Endothelial cell of umbilical vein (primary cell): ENCODE results near the gene ERP29. TPM values are rescaled to one million over a fixed set of nuclear protein-coding genes. Genes with fewer than 3 reads are reported as not detected.

Experiments used
- BruUV-seq: library from RNA; stranded (reverse); fragments of 400-500 nt; replicated peaks from 2 replicates; lab custom pipeline; 2021; lab: Mats Ljungman, UMichigan
- CTCF ChIA-PET: fragments of 300-600, 350-600 bp; sonication (Branson Sonifier 250); formaldehyde crosslinking; loops from one replicate; lab custom pipeline; 2021; ENCODE audit warnings: antibody characterized with exemption, inconsistent platforms; lab: Charles Lee
- POLR2A ChIA-PET: fragments of 300-600, 350-600 bp; sonication (Branson Sonifier 250); formaldehyde crosslinking; loops from one replicate; lab custom pipeline; 2021; ENCODE audit warnings: antibody characterized with exemption, inconsistent platforms; lab: Charles Lee
- DNase-seq: peaks from one replicate; pipeline ENCODE4 v3.0.0-alpha.2; 2011; ENCODE audit warnings: low read depth, low spot score
- FAIRE-seq: peaks from 2 replicates; lab custom pipeline; 2011; peaks lifted over from hg19 to GRCh38; lab: Jason Lieb, UNC
- H2AFZ ChIP-seq: 2 replicates; pipeline ENCODE4 v1.6.0; 2012; ENCODE audit warnings: low read depth, low read length, control low read depth, inconsistent platforms
- H3K27ac ChIP-seq: 2 replicates; pipeline ENCODE4 v1.5.1; 2011; ENCODE audit warnings: low read depth, mild to moderate bottlenecking, control low read depth, low read length, moderate library complexity; ENCODE audit not compliant: insufficient read depth
- H3K27me3 ChIP-seq, 2 experiments: 2 replicates each; pipeline versions ENCODE4 v1.6.0 to v1.6.1; 2011; ENCODE audit warnings: low read length in 2 of 2, mixed read lengths in 1 of 2; ENCODE audit not compliant: control insufficient read depth in 2 of 2, insufficient read depth in 2 of 2
- H3K36me3 ChIP-seq, 2 experiments: 2 replicates in 1 of 2; 3 replicates in 1 of 2; pipeline ENCODE4 v1.5.1; 2011; ENCODE audit warnings: low read length in 2 of 2, mild to moderate bottlenecking in 1 of 2, moderate library complexity in 1 of 2; ENCODE audit not compliant: control insufficient read depth in 2 of 2, insufficient read depth in 2 of 2; ENCODE audit errors: extremely low read depth in 1 of 2
- H3K4me1 ChIP-seq: 3 replicates; pipeline ENCODE4 v1.5.1; 2011; ENCODE audit warnings: mild to moderate bottlenecking, low read length; ENCODE audit not compliant: control insufficient read depth, insufficient read depth; ENCODE audit errors: extremely low read depth
- H3K4me2 ChIP-seq: 2 replicates; pipeline ENCODE4 v1.6.1; 2011; ENCODE audit warnings: low read length, control low read depth, mixed read lengths; ENCODE audit not compliant: insufficient read depth
- H3K4me3 ChIP-seq, 3 experiments: fragments of 200-600 bp in 1 of 3; sonication (generic), shearing (Covaris generic) in 1 of 3; replicated peaks in 1 of 3; 2 replicates each; pipeline ENCODE4 v1.5.1; 2011 to 2016; ENCODE audit warnings: control low read depth in 3 of 3, low read length in 3 of 3, mild to moderate bottlenecking in 2 of 3, inconsistent platforms in 1 of 3, low read depth in 1 of 3, moderate library complexity in 1 of 3; ENCODE audit not compliant: insufficient read depth in 1 of 3
- H3K79me2 ChIP-seq: 2 replicates; pipeline ENCODE4 v1.6.0; 2012; ENCODE audit warnings: low read length, inconsistent platforms; ENCODE audit not compliant: control insufficient read depth, insufficient read depth
- H3K9ac ChIP-seq: replicated peaks from 2 replicates; pipeline ENCODE3; 2011; ENCODE audit warnings: low read length, control low read depth; ENCODE audit not compliant: insufficient read depth; ENCODE audit errors: extremely low read depth
- H3K9me1 ChIP-seq: replicated peaks from 3 replicates; pipeline ENCODE4 v1.6.0; 2011; ENCODE audit warnings: mild to moderate bottlenecking, low read length; ENCODE audit not compliant: control insufficient read depth, insufficient read depth; ENCODE audit errors: extremely low read depth
- H3K9me3 ChIP-seq: replicated peaks from 2 replicates; pipeline ENCODE4 v1.5.1; 2012; ENCODE audit warnings: low read length, inconsistent platforms; ENCODE audit not compliant: control insufficient read depth, insufficient read depth
- H4K20me1 ChIP-seq: replicated peaks from 2 replicates; pipeline ENCODE3; 2011; ENCODE audit warnings: mild to moderate bottlenecking, low read length; ENCODE audit not compliant: control insufficient read depth, insufficient read depth; ENCODE audit errors: extremely low read depth
- CTCF ChIP-seq, 2 donors: IDR thresholded peaks; 1 replicate in 1 of 2; 2 replicates in 1 of 2; pipeline ENCODE4 v1.5.1; 2011; ENCODE audit warnings: low read length in 2 of 2, mild to moderate bottlenecking in 2 of 2, moderate library complexity in 2 of 2, control low read depth in 1 of 2, inconsistent platforms in 1 of 2, low read depth in 1 of 2; ENCODE audit not compliant: insufficient read depth in 1 of 2; ENCODE audit errors: extremely low read depth in 1 of 2
- EZH2 ChIP-seq: IDR thresholded peaks from 2 replicates; pipeline ENCODE4 v1.6.1; 2012; ENCODE audit warnings: borderline replicate concordance, low read depth, mild to moderate bottlenecking, moderate library complexity, low read length, inconsistent platforms; ENCODE audit not compliant: severe bottlenecking
- FOS ChIP-seq: IDR thresholded peaks from 2 replicates; pipeline ENCODE4 v1.6.1; 2011; ENCODE audit warnings: mild to moderate bottlenecking, low read length, moderate library complexity, borderline replicate concordance; ENCODE audit not compliant: insufficient read depth
- GATA2 ChIP-seq: IDR thresholded peaks from 2 replicates; pipeline ENCODE4 v1.7.0; 2011; ENCODE audit warnings: low read depth, mild to moderate bottlenecking, moderate library complexity, mixed read lengths, low read length; ENCODE audit not compliant: insufficient read length, insufficient read depth
- JUN ChIP-seq: IDR thresholded peaks from 2 replicates; pipeline ENCODE4 v1.6.1; 2011; ENCODE audit warnings: borderline replicate concordance, low read depth; ENCODE audit not compliant: insufficient read length, insufficient read depth
- MAX ChIP-seq: IDR thresholded peaks from 2 replicates; pipeline ENCODE4 v1.6.1; 2011; ENCODE audit not compliant: insufficient read depth, insufficient read length
- MYC ChIP-seq: IDR thresholded peaks from one replicate; pipeline ENCODE4 v1.6.1; 2011; ENCODE audit warnings: mild to moderate bottlenecking, low read depth, low read length
- POLR2A ChIP-seq: IDR thresholded peaks from 2 replicates; pipeline ENCODE4 v1.6.1; 2012; ENCODE audit warnings: low read depth, mild to moderate bottlenecking, control low read depth, low read length
- POLR2AphosphoS5 ChIP-seq: IDR thresholded peaks from 2 replicates; pipeline ENCODE4 v1.6.1; 2012; ENCODE audit warnings: low read depth, mild to moderate bottlenecking, control low read depth, low read length, moderate library complexity; ENCODE audit not compliant: insufficient read depth
- dilution Hi-C: fragments of 300-500 bp; cut with MboI; formaldehyde crosslinking; loops from one replicate; pipeline ENCODE4 v1.15.0; 2019; ENCODE audit warnings: low sequenced_read_pairs; ENCODE audit not compliant: extremely low pct_ligation_motif_present
- intact Hi-C: fragments of 100-400 bp; cut with micrococcal nuclease; formaldehyde crosslinking; loops from one replicate; pipeline ENCODE4 v1.10.0; 2022
- polyA plus RNA-seq, 4 experiments: library from polyadenylated mRNA; depleted of rRNA in 3 of 4; stranded (reverse) in 3 of 4; unstranded in 1 of 4; fragments of >200 nt; gene quantifications; 2 replicates each; pipeline versions ENCODE4 v1.2.1 to v1.2.3, GENCODE V29; 2011 to 2012; ENCODE audit warnings: missing spikeins in 1 of 4
- total RNA-seq: library from RNA; stranded (reverse); gene quantifications from 2 replicates; pipeline ENCODE4 v1.2.3, GENCODE V29; 2021

ERP29 gene
- total and polyA plus RNA-seq, 2 donors (not counting 3 experiments of a cell fraction or from before 2014, with no cell fraction given) = 77.1 to 116 TPM

GRCh38 chr12:112031472-112031871 lies 18.2 kb downstream of the ERP29 start:
- no TSS peak for BruUV-seq
- dilution Hi-C loops = no loop called here
- Histone ChIP-seq H3K4me2 (no peak overlapping the region), H3K27ac (no peak overlapping the region), H3K79me2 (no peaks in the 10 kb centered on the region), H2AFZ (no peak overlapping the region), H3K4me1 (peaks cover 1% of the 10 kb centered on the region), H3K9me1 (no peaks in the 10 kb centered on the region), H3K36me3 (peaks cover 11 to 19% of the 10 kb centered on the region in 2 experiments), H3K9me3 (no peaks in the 10 kb centered on the region), H3K4me3 (no peak overlapping the region), H4K20me1 (no peaks in the 10 kb centered on the region), H3K9ac (no peak overlapping the region), H3K27me3 (no peaks in the 10 kb centered on the region)
- CTCF ChIA-PET = interaction anchor here (1.4 to 1.8 kb wide), 3 partner anchors 10 to 86 kb away, joined by 5 to 10 read pairs (median 5); no protein-coding TSS in a partner anchor
- intact Hi-C loops = no loop called here
- POLR2A ChIA-PET = no interaction called here
- DNase-seq (peak; percentile 37), FAIRE-seq (no peak)
- TF ChIP-seq MYC (no peak), EZH2 (no peak), MAX (no peak), POLR2A (no peak), GATA2 (no peak), CTCF (IDR thresholded peaks at IDR 0.05; ENCODE audit: extremely low read depth in 1 of 2, insufficient read depth in 1 of 2, low read depth in 1 of 2, low read length in 2 of 2) (no peak), JUN (no peak), POLR2AphosphoS5 (no peak), FOS (no peak)
